Cardiac muscle cell (in vitro differentiated cells and primary cell): ENCODE data around the gene CDH16. TPM values are rescaled to one million over a fixed set of nuclear protein-coding genes. Genes with fewer than 3 reads are reported as not detected.
A peak's percentile ranks its signal among the peaks of the same experiment; 100 is the strongest.

Experiments used
- DNase-seq, 2 donors: peaks; one replicate each; pipeline versions ENCODE4 v3.0.0 to v3.0.0-alpha.2; 2010 to 2017; ENCODE audit warnings: low read depth in 1 of 2, low spot score in 1 of 2
- H3K27ac ChIP-seq: fragments of 200-600 bp; sonication (generic); 2 replicates; pipeline ENCODE4 v1.5.1; 2016
- H3K27me3 ChIP-seq: fragments of 200-600 bp; sonication (generic); 2 replicates; pipeline ENCODE4 v1.6.0; 2016; ENCODE audit warnings: control low read depth
- H3K36me3 ChIP-seq: fragments of 200-600 bp; sonication (generic); 2 replicates; pipeline ENCODE4 v1.5.1; 2016; ENCODE audit warnings: control low read depth
- H3K4me1 ChIP-seq: fragments of 200-600 bp; sonication (generic); 2 replicates; pipeline ENCODE4 v1.8.1; 2017; ENCODE audit warnings: low read depth, mild to moderate bottlenecking, mixed run types
- H3K4me3 ChIP-seq: fragments of 200-600 bp; sonication (generic); 2 replicates; pipeline ENCODE4 v1.5.1; 2016; ENCODE audit warnings: mild to moderate bottlenecking
- H3K9me3 ChIP-seq: fragments of 200-600 bp; sonication (generic); 2 replicates; pipeline ENCODE4 v1.5.1; 2017; ENCODE audit warnings: low read depth, mild to moderate bottlenecking, control low read depth
- CTCF ChIP-seq: IDR thresholded peaks from 2 replicates; pipeline ENCODE4 v1.5.1; 2012; ENCODE audit warnings: low read depth, mild to moderate bottlenecking, low read length
- polyA plus RNA-seq: library from polyadenylated mRNA; unstranded; fragments of >200 nt; fragmentation: Nextera tagmentation; extraction: Ambion mirVana; gene quantifications from 2 replicates; pipeline ENCODE4 v1.2.1, GENCODE V29; 2016
- total RNA-seq: library from RNA; depleted of rRNA; stranded (reverse); fragments of >200 nt; gene quantifications from 2 replicates; pipeline ENCODE4 v1.2.3, GENCODE V29; 2016

Gene CDH16
- total and polyA plus RNA-seq, 2 experiments from 2014 or later = 4.4 TPM; not detected in 1

- DNase-seq = peak in 1 of 2 donors; percentile 83
- Histone ChIP-seq H3K36me3 (no peaks in the 10 kb centered on the region), H3K27ac (peak overlapping the region; percentile 80), H3K27me3 (no peaks in the 10 kb centered on the region), H3K4me3 (peak overlapping the region; percentile 92), H3K4me1 (peaks cover 50% of the 10 kb centered on the region), H3K9me3 (no peaks in the 10 kb centered on the region)
- TF ChIP-seq CTCF = peak; percentile 28
Observed at GRCh38 chr16:66924527-66925321, 6.0 kb upstream of the CDH16 start.

DNA sequence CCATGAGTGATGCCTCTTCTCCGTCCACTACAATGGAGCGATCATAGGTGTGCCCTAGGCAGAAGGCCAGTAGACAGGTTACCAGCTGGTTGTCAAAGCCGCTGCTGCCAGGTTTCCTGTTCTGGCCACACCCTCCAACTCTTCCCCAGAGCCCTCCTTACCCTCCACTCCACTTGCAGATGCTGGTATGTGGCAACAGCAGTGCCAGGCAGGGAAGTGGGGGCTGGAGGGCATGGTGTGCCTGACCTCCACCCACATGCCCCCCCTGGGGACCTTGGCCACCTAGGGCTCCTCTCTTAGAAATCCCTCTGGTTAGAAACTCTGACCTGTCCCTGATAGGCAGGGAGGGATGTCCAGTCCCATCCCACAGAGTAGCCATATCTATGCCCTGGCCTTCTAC lies 5.2 kb upstream of the CDH16 start:
- Histone ChIP-seq H3K4me3 (peak overlapping the region; percentile 92), H3K9me3 (no peaks in the 10 kb centered on the region), H3K36me3 (no peaks in the 10 kb centered on the region), H3K27ac (peak overlapping the region; percentile 27), H3K27me3 (no peaks in the 10 kb centered on the region), H3K4me1 (peaks cover 55% of the 10 kb centered on the region)
- DNase-seq = no peak
- TF ChIP-seq CTCF = no peak

DNA sequence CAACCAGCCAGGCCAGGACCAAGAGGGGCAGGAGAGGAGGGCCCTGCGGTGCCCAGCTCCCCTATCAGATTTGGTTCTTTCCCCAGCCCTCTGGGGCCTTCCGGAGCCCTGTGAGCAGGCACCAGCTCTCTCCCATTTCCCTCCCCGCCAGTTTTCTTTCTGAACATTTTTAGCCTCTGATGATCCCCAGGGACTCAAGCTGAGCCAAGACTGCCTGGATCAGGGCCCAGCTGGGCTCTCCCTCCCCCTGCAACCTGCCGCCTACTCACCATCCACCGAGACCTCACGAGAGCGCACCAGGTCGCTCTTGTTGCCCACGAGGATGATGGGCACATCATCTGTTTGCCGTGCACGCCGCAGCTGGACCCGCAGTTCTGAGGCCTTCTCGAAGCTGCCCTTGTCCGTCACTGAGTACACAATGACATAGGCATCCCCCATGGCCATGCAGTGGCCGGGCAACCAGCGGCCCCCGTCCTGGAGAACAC lies 4.6 kb upstream of the CDH16 start:
- no peaks in the 10 kb centered on the region for H3K36me3 ChIP-seq
- DNase-seq = peak in 1 of 2 donors; percentile 83
- peak overlapping the region; percentile 14 for H3K27ac ChIP-seq
- TF ChIP-seq CTCF = no peak
- peaks cover 58% of the 10 kb centered on the region for H3K4me1 ChIP-seq
- H3K27me3 ChIP-seq = no peaks in the 10 kb centered on the region
- peak overlapping the region; percentile 92 for H3K4me3 ChIP-seq
- H3K9me3 ChIP-seq = no peaks in the 10 kb centered on the region

DNA sequence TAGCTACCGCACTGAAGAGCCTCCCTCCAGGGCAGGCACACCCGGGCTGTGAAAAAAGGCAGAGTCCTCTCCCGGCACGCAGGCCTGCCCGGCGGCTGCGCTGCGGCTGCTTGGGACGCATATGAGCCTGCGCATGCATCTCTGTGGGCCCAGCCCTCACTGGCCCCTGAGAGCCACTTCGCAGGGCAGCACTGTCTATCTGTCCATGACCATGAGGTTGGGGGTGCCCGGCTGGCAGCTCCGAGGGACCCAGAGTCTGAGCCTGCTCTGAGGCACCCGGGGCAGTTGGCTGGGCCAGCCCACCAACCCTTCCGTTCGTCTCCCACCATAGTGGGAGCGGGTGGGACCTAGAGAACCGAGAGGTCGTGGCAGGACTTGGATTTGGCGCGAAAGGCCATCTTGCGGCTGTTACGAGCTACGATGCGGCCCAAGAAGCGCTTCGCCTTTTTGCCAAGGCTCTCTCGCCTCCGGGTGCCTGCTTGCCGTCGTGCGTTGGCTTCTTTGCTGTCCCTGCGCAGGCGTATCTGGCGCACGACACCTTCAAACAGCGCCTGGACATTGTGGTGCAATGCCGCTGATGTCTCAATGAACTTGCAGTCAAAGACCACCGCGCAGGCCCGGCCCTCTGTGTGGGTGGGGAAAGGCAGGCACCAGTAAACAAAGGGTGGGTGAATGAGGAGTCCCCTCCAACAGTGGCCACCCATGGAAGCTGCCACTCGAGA lies 3.2 kb upstream of the CDH16 start:
- no peak for TF ChIP-seq CTCF
- Histone ChIP-seq H3K9me3 (no peaks in the 10 kb centered on the region), H3K4me1 (peaks cover 51% of the 10 kb centered on the region), H3K36me3 (no peaks in the 10 kb centered on the region), H3K27me3 (no peaks in the 10 kb centered on the region), H3K27ac (peak overlapping the region; percentile 61), H3K4me3 (no peak overlapping the region)
- DNase-seq = no peak

- Histone ChIP-seq H3K4me1 (peaks cover 43% of the 10 kb centered on the region), H3K4me3 (no peak overlapping the region), H3K36me3 (no peaks in the 10 kb centered on the region), H3K27me3 (no peaks in the 10 kb centered on the region), H3K9me3 (no peaks in the 10 kb centered on the region), H3K27ac (peak overlapping the region; percentile 61)
- no peak for DNase-seq
- TF ChIP-seq CTCF = no peak
Observed at GRCh38 chr16:66920924-66921680, 2.4 kb upstream of the CDH16 start.
